ENCODE data around the gene METTL22.

METTL22 gene

GRCh38 chr16:8686879-8687278 lies 65.4 kb downstream of the METTL22 start:
- no peak for DNase-seq (ENCODE audit: extremely low read depth in 1 of 2, low read depth in 1 of 2)

- no peak for DNase-seq (ENCODE audit: extremely low read depth in 1 of 2, low read depth in 1 of 2)
Observed at GRCh38 chr16:8689686-8690085, 68.2 kb downstream of the METTL22 start.

GRCh38 chr16:8691728-8692127 lies 70.2 kb downstream of the METTL22 start:
- no peak for DNase-seq (ENCODE audit: extremely low read depth in 1 of 2, low read depth in 1 of 2)

GRCh38 chr16:8694795-8695728 lies 73.6 kb downstream of the METTL22 start:
- no peak for DNase-seq (ENCODE audit: extremely low read depth in 1 of 2, low read depth in 1 of 2)

- DNase-seq (ENCODE audit: extremely low read depth in 1 of 2, low read depth in 1 of 2): no peak
Observed at GRCh38 chr16:8696880-8697279, 75.4 kb downstream of the METTL22 start.

- no peak for DNase-seq (ENCODE audit: extremely low read depth in 1 of 2, low read depth in 1 of 2)
Observed at GRCh38 chr16:8697965-8698364, 76.5 kb downstream of the METTL22 start.
